ENCODE measurements around the gene HBM. TPM values are rescaled to one million over a fixed set of nuclear protein-coding genes. Genes with fewer than 3 reads are reported as not detected.
"Not testable (repeated sequence)": the region's sequence is repeated elsewhere in the genome, so short reads cannot be mapped to it uniquely, and the experiment has no call there.

Gene HBM
- polyA plus RNA-seq, 6 donors from 2014 or later: not detected

- Mint-ChIP-seq H3K4me3 (peak within 1 kb of the TSS in 7 of 8 donors; percentile 31 to 70 (median 52)), H3K4me1 (peaks cover 4 to 21% (median 14%) of the 10 kb centered on the region in 3 donors), H3K27me3 (peaks cover 22 to 45% (median 42%) of the 10 kb centered on the region in 3 donors)
- not testable (repeated sequence) for H3K9me3 Mint-ChIP-seq, DNase-seq, H3K27ac Mint-ChIP-seq, H3K36me3 Mint-ChIP-seq
- ATAC-seq (ENCODE audit: low read depth in 2 of 2): peak; percentile 36 to 43
These were observed 11.0 kb downstream of the HBM start, which contains the start of gene HBA1 for GRCh38 chr16:176477-177382. HBA1 (plus strand) TSS chr16:176680; CDS start chr16:176717, 37 bp downstream.

- Mint-ChIP-seq H3K4me3 (peak overlapping the region in 7 of 8 donors; percentile 13 to 75 (median 42)), H3K4me1 (peaks cover 4 to 20% (median 14%) of the 10 kb centered on the region in 3 donors), H3K27me3 (peaks cover 19 to 42% (median 38%) of the 10 kb centered on the region in 3 donors), H3K36me3 (no peaks in the 10 kb centered on the region), H3K27ac (no peak overlapping the region), H3K9me3 (no peaks in the 10 kb centered on the region)
- no peak for DNase-seq
- ATAC-seq (ENCODE audit: low read depth in 2 of 2): no peak
These were observed 11.6 kb downstream of the HBM start for GRCh38 chr16:177394-177822.

GRCh38 chr16:177981-178667 lies 12.3 kb downstream of the HBM start:
- Mint-ChIP-seq H3K36me3 (no peaks in the 10 kb centered on the region), H3K9me3 (no peaks in the 10 kb centered on the region), H3K27ac (no peak overlapping the region), H3K4me1 (peaks cover 4 to 20% (median 14%) of the 10 kb centered on the region in 3 donors), H3K4me3 (peak overlapping the region in 4 of 8 donors; percentile 10 to 52 (median 34)), H3K27me3 (peaks cover 19 to 42% (median 38%) of the 10 kb centered on the region in 3 donors)
- no peak for DNase-seq
- no peak for ATAC-seq (ENCODE audit: low read depth in 2 of 2)

GRCh38 chr16:178668-179015 lies 12.9 kb downstream of the HBM start:
- peaks cover 19 to 37% (median 32%) of the 10 kb centered on the region in 3 donors for H3K27me3 Mint-ChIP-seq
- DNase-seq (no peak), ATAC-seq (ENCODE audit: low read depth in 2 of 2) (no peak)
- H3K4me3 Mint-ChIP-seq: peak overlapping the region in 1 of 8 donors; percentile 30
- no peaks in the 10 kb centered on the region for H3K36me3 Mint-ChIP-seq
- peaks cover 4 to 18% (median 14%) of the 10 kb centered on the region in 3 donors for H3K4me1 Mint-ChIP-seq
- H3K27ac Mint-ChIP-seq: no peak overlapping the region
- no peaks in the 10 kb centered on the region for H3K9me3 Mint-ChIP-seq

- peak overlapping the region in 2 of 6 donors; percentile 9 to 36 for H3K27ac Mint-ChIP-seq
- H3K4me3 Mint-ChIP-seq: peak overlapping the region in 6 of 8 donors; percentile 51 to 79 (median 64)
- no peak for DNase-seq
- no peaks in the 10 kb centered on the region for H3K36me3 Mint-ChIP-seq
- peaks cover 18 to 29% (median 25%) of the 10 kb centered on the region in 3 donors for H3K27me3 Mint-ChIP-seq
- ATAC-seq (ENCODE audit: low read depth in 2 of 2): no peak
- no peaks in the 10 kb centered on the region for H3K9me3 Mint-ChIP-seq
- peaks cover 4 to 17% (median 13%) of the 10 kb centered on the region in 3 donors for H3K4me1 Mint-ChIP-seq
These were observed 13.7 kb downstream of the HBM start for GRCh38 chr16:179211-180092.

GRCh38 chr16:180101-180675 lies 14.4 kb downstream of the HBM start, which contains the start of gene HBQ1:
HBQ1 (plus strand) TSS chr16:180459; CDS start chr16:180487, 28 bp downstream.
- H3K9me3 Mint-ChIP-seq: no peaks in the 10 kb centered on the region
- ATAC-seq (ENCODE audit: low read depth in 2 of 2): peak in 1 of 2 donors; percentile 13
- H3K36me3 Mint-ChIP-seq: no peaks in the 10 kb centered on the region
- H3K4me1 Mint-ChIP-seq: peaks cover 4 to 10% (median 6%) of the 10 kb centered on the region in 3 donors
- H3K4me3 Mint-ChIP-seq: peak within 1 kb of the TSS; percentile 30 to 85 (median 64)
- peak within 1 kb of the TSS in 2 of 6 donors; percentile 9 to 36 for H3K27ac Mint-ChIP-seq
- H3K27me3 Mint-ChIP-seq: peaks cover 11 to 22% (median 18%) of the 10 kb centered on the region in 3 donors
- peak; percentile 20 for DNase-seq

GRCh38 chr16:180681-181564 lies 15.1 kb downstream of the HBM start:
- Mint-ChIP-seq H3K4me1 (peaks cover 0 to 5% (median 3%) of the 10 kb centered on the region in 3 donors), H3K27me3 (peaks cover 11 to 16% (median 11%) of the 10 kb centered on the region in 3 donors), H3K9me3 (no peaks in the 10 kb centered on the region), H3K36me3 (peaks cover 0 to 5% of the 10 kb centered on the region in 2 donors), H3K27ac (no peak overlapping the region), H3K4me3 (peak overlapping the region; percentile 21 to 85 (median 42))
- DNase-seq (peak; percentile 80), ATAC-seq (ENCODE audit: low read depth in 2 of 2) (peak; percentile 86 to 88)

GRCh38 chr16:181565-182021 lies 15.8 kb downstream of the HBM start:
- ATAC-seq (ENCODE audit: low read depth in 2 of 2): no peak
- Mint-ChIP-seq H3K27me3 (peaks cover 11 to 16% (median 11%) of the 10 kb centered on the region in 3 donors), H3K4me1 (peaks cover 0 to 5% (median 3%) of the 10 kb centered on the region in 3 donors), H3K4me3 (peak overlapping the region in 3 of 8 donors; percentile 39 to 57 (median 43)), H3K27ac (peak overlapping the region in 1 of 6 donors; percentile 81), H3K9me3 (no peaks in the 10 kb centered on the region), H3K36me3 (peaks cover 0 to 7% of the 10 kb centered on the region in 2 donors)
- no peak for DNase-seq

- Mint-ChIP-seq H3K36me3 (peaks cover 0 to 7% of the 10 kb centered on the region in 2 donors), H3K9me3 (no peaks in the 10 kb centered on the region), H3K4me3 (no peak overlapping the region), H3K27me3 (peaks cover 3 to 6% (median 6%) of the 10 kb centered on the region in 3 donors), H3K27ac (peak overlapping the region in 1 of 6 donors; percentile 62), H3K4me1 (peaks cover 0 to 5% (median 3%) of the 10 kb centered on the region in 3 donors)
- no peak for DNase-seq
- ATAC-seq (ENCODE audit: low read depth in 2 of 2): no peak
These were observed 17.2 kb downstream of the HBM start for GRCh38 chr16:183005-183404.

GRCh38 chr16:185213-185612 lies 19.4 kb downstream of the HBM start:
- DNase-seq (no peak), ATAC-seq (ENCODE audit: low read depth in 2 of 2) (no peak)
- Mint-ChIP-seq H3K4me1 (peaks cover 0 to 3% (median 0%) of the 10 kb centered on the region in 3 donors), H3K27me3 (no peaks in the 10 kb centered on the region), H3K27ac (no peak overlapping the region), H3K36me3 (peaks cover 0 to 11% of the 10 kb centered on the region in 2 donors), H3K9me3 (no peaks in the 10 kb centered on the region), H3K4me3 (no peak overlapping the region)

- H3K36me3 Mint-ChIP-seq: peaks cover 0 to 15% of the 10 kb centered on the region in 2 donors
- no peak overlapping the region for H3K4me3 Mint-ChIP-seq
- H3K27me3 Mint-ChIP-seq: no peaks in the 10 kb centered on the region
- no peak overlapping the region for H3K27ac Mint-ChIP-seq
- ATAC-seq (ENCODE audit: low read depth in 2 of 2) (no peak), DNase-seq (no peak)
- H3K9me3 Mint-ChIP-seq: no peaks in the 10 kb centered on the region
- H3K4me1 Mint-ChIP-seq: peaks cover 0 to 3% (median 0%) of the 10 kb centered on the region in 3 donors
These were observed 19.9 kb downstream of the HBM start for GRCh38 chr16:185691-186090.

All from naive B cell (primary cell).